Neural crest cell (in vitro differentiated cells): ENCODE measurements around the gene PPP2R3A. TPM values are rescaled to one million over a fixed set of nuclear protein-coding genes. Genes with fewer than 3 reads are reported as not detected.

Source experiments
- DNase-seq: peaks from one replicate; pipeline ENCODE4 v3.0.0; 2021; ENCODE audit warnings: low read depth, mixed read lengths, low spot score
- H3K27ac Mint-ChIP-seq: one replicate; pipeline ENCODE4 v1.8.0; 2021; ENCODE audit warnings: mild to moderate bottlenecking, mixed read lengths; ENCODE audit not compliant: unreplicated experiment
- H3K27me3 Mint-ChIP-seq: 2 replicates; pipeline ENCODE4 v1.8.0; 2021; ENCODE audit warnings: low read depth, mild to moderate bottlenecking, mixed read lengths
- H3K36me3 Mint-ChIP-seq: 2 replicates; pipeline ENCODE4 v1.8.0; 2021; ENCODE audit warnings: low read depth, mild to moderate bottlenecking, mixed read lengths
- H3K4me1 Mint-ChIP-seq: 2 replicates; pipeline ENCODE4 v1.8.0; 2021; ENCODE audit warnings: mixed read lengths
- H3K4me3 Mint-ChIP-seq: one replicate; pipeline ENCODE4 v1.8.0; 2021; ENCODE audit warnings: mild to moderate bottlenecking, mixed read lengths
- H3K9me3 Mint-ChIP-seq: 2 replicates; pipeline ENCODE4 v1.8.0; 2021; ENCODE audit warnings: mixed read lengths
- total RNA-seq: library from RNA; stranded (reverse); gene quantifications from 2 replicates; pipeline ENCODE4 v1.2.1, GENCODE V29; 2021
- TF ChIP-seq, protein P1 (sequence below): fragments of 200-600 bp; sonication (generic); conservative IDR thresholded peaks from 2 replicates; pipeline ENCODE4 v1.5.0; 2021; ENCODE audit warnings: antibody characterized with exemption, mild to moderate bottlenecking

The PPP2R3A gene
- total RNA-seq, 1 donor from 2014 or later = 16.4 TPM

GRCh38 chr3:136171097-136171542 is 205.6 kb downstream of the PPP2R3A start:
- TF ChIP-seq, protein P1, sequence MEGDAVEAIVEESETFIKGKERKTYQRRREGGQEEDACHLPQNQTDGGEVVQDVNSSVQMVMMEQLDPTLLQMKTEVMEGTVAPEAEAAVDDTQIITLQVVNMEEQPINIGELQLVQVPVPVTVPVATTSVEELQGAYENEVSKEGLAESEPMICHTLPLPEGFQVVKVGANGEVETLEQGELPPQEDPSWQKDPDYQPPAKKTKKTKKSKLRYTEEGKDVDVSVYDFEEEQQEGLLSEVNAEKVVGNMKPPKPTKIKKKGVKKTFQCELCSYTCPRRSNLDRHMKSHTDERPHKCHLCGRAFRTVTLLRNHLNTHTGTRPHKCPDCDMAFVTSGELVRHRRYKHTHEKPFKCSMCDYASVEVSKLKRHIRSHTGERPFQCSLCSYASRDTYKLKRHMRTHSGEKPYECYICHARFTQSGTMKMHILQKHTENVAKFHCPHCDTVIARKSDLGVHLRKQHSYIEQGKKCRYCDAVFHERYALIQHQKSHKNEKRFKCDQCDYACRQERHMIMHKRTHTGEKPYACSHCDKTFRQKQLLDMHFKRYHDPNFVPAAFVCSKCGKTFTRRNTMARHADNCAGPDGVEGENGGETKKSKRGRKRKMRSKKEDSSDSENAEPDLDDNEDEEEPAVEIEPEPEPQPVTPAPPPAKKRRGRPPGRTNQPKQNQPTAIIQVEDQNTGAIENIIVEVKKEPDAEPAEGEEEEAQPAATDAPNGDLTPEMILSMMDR = no peak
- Mint-ChIP-seq H3K4me3 (no peak overlapping the region), H3K36me3 (no peaks in the 10 kb centered on the region), H3K27me3 (no peaks in the 10 kb centered on the region), H3K9me3 (no peaks in the 10 kb centered on the region), H3K4me1 (peaks cover 23% of the 10 kb centered on the region), H3K27ac (no peak overlapping the region)
- no peak for DNase-seq

DNA sequence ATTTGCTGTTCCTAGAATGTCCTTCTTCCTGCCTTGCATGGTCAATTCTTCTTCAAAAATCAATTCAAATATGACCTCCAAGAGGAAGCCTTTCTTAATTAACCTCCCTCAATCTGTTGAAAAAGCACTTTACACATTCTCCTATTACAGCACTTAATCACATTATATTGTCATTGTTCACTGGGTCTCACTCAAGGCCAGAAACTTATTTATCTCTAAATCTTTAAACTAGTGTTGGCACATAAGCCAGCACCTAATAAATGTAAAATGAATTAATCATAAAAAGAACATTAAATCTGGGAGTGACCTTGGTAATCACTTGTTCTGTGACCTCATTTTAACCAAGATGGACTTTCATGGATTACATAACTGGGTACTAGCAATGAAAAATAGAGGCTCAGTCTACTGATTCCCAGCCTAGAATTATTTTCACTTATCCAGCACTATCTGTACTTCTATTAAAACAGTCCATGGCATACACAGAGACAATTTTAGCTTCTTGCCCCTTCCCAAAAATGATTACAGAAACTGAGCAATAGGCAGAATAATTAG is 208.5 kb downstream of the PPP2R3A start:
- Mint-ChIP-seq H3K36me3 (no peaks in the 10 kb centered on the region), H3K9me3 (no peaks in the 10 kb centered on the region), H3K4me1 (peaks cover 11% of the 10 kb centered on the region), H3K27ac (no peak overlapping the region), H3K4me3 (no peak overlapping the region), H3K27me3 (no peaks in the 10 kb centered on the region)
- TF ChIP-seq, protein P1 = no peak
- DNase-seq = no peak

- H3K9me3 Mint-ChIP-seq = no peaks in the 10 kb centered on the region
- no peak overlapping the region for H3K27ac Mint-ChIP-seq
- H3K27me3 Mint-ChIP-seq = no peaks in the 10 kb centered on the region
- DNase-seq = no peak
- H3K4me1 Mint-ChIP-seq = peaks cover 22% of the 10 kb centered on the region
- TF ChIP-seq, protein P1 = no peak
- H3K4me3 Mint-ChIP-seq = no peak overlapping the region
- H3K36me3 Mint-ChIP-seq = no peaks in the 10 kb centered on the region
Observed at GRCh38 chr3:136177876-136178275, 212.3 kb downstream of the PPP2R3A start.

DNA sequence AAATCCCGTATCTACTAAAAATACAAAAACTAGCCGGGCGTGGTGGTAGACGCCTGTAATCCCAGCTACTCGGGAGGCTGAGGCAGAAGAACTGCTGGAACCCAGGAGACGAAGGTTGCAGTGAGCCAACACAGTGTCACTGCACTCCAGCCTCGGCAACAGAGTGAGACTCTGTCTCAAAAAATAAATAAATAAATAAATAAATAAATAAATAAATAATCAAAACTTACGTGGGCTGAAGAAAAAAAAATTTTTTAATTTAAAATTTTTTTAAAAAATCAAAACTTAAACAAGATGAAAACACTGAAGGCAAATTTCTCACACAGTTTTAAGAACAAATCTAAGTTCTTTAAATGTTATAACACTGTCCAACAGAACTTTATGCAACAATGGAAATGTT is 216.2 kb downstream of the PPP2R3A start:
- H3K36me3 Mint-ChIP-seq = no peaks in the 10 kb centered on the region
- H3K9me3 Mint-ChIP-seq = no peaks in the 10 kb centered on the region
- H3K27me3 Mint-ChIP-seq = no peaks in the 10 kb centered on the region
- peaks cover 34% of the 10 kb centered on the region for H3K4me1 Mint-ChIP-seq
- H3K27ac Mint-ChIP-seq = no peak overlapping the region
- no peak for DNase-seq
- no peak overlapping the region for H3K4me3 Mint-ChIP-seq
- TF ChIP-seq, protein P1 = no peak

GRCh38 chr3:136184703-136185102 is 219.2 kb downstream of the PPP2R3A start:
- Mint-ChIP-seq H3K4me1 (peaks cover 50% of the 10 kb centered on the region), H3K27ac (no peak overlapping the region), H3K4me3 (no peak overlapping the region), H3K36me3 (no peaks in the 10 kb centered on the region), H3K9me3 (no peaks in the 10 kb centered on the region), H3K27me3 (no peaks in the 10 kb centered on the region)
- no peak for DNase-seq
- TF ChIP-seq, protein P1 = no peak
